A549 (cell line): ENCODE data around the gene ZNF580. TPM values are rescaled to one million over a fixed set of nuclear protein-coding genes. Genes with fewer than 3 reads are reported as not detected.
A peak's percentile ranks its signal among the peaks of the same experiment; 100 is the strongest.

Experiments used
- ATAC-seq, 2 experiments: fragments of 200-7000 bp in 1 of 2; fragments of >200 bp in 1 of 2; cut with Nextera tagmentation in 1 of 2; cut with Tn5 transposase in 1 of 2; 3 replicates each; pipeline versions ENCODE4 v1.8.0 to v1.9.1; 2018 to 2020; ENCODE audit warnings: mild to moderate bottlenecking in 1 of 2, moderate library complexity in 1 of 2
- CTCF ChIA-PET: fragments of 300-600 bp; sonication (Branson Sonifier 250); formaldehyde crosslinking; extraction: SDS; loops from one replicate; lab custom pipeline; 2021; ENCODE audit warnings: antibody characterized with exemption, inconsistent platforms; lab: Yijun Ruan, JAX
- POLR2A ChIA-PET: fragments of 350-600 bp; formaldehyde crosslinking; extraction: SDS; loops from one replicate; lab custom pipeline; 2021; ENCODE audit warnings: antibody characterized with exemption, inconsistent platforms; lab: Yijun Ruan, JAX
- DNase-seq, 2 experiments: peaks; one replicate each; pipeline versions ENCODE4 v3.0.0 to v3.0.0-alpha.2; 2011 to 2016; ENCODE audit warnings: low read depth in 1 of 2, low spot score in 1 of 2
- FAIRE-seq: peaks from 2 replicates; lab custom pipeline; 2011; peaks lifted over from hg19 to GRCh38; lab: Jason Lieb, UNC
- H3K27ac ChIP-seq, 2 experiments: fragments of >200 bp; sonication (Bioruptor Twin); formaldehyde crosslinking; 3 replicates each; pipeline ENCODE4 v1.5.1; 2016 to 2017
- H3K4me1 ChIP-seq: fragments of >200 bp; sonication (Bioruptor Twin); formaldehyde crosslinking; 3 replicates; pipeline ENCODE4 v1.6.1; 2016
- H3K4me2 ChIP-seq: fragments of >200 bp; sonication (Bioruptor Twin); formaldehyde crosslinking; 3 replicates; pipeline ENCODE4 v1.6.1; 2016
- H3K4me3 ChIP-seq: fragments of >200 bp; sonication (Bioruptor Twin); formaldehyde crosslinking; 3 replicates; pipeline ENCODE4 v1.5.1; 2016
- H3K9me3 ChIP-seq: fragments of >200 bp; sonication (Bioruptor Twin); formaldehyde crosslinking; 3 replicates; pipeline ENCODE4 v1.6.1; 2016
- CBX2 ChIP-seq: fragments of 200-600 bp; sonication (generic); IDR thresholded peaks from 2 replicates; pipeline ENCODE4 v1.6.1; 2016; ENCODE audit warnings: low read depth, mild to moderate bottlenecking, borderline replicate concordance
- CBX8 ChIP-seq: fragments of 200-600 bp; sonication (generic); IDR thresholded peaks from 2 replicates; pipeline ENCODE4 v1.6.1; 2016
- CEBPB ChIP-seq, 2 experiments: fragments of >200 bp in 1 of 2; sonication (Bioruptor Twin) in 1 of 2; formaldehyde crosslinking in 1 of 2; IDR thresholded peaks; 2 replicates each; pipeline ENCODE4 v1.6.1; 2012 to 2016
- CHD2 ChIP-seq: fragments of 150-350 bp; IDR thresholded peaks from 2 replicates; pipeline ENCODE4 v1.6.1; 2014; ENCODE audit warnings: low read length; ENCODE audit not compliant: partially characterized antibody
- EHMT2 ChIP-seq: fragments of 200-600 bp; sonication (generic); IDR thresholded peaks from 2 replicates; pipeline ENCODE4 v1.6.1; 2016; ENCODE audit warnings: antibody characterized with exemption, low read depth, mild to moderate bottlenecking, moderate library complexity
- ESRRA ChIP-seq: fragments of 150-350 bp; IDR thresholded peaks from 2 replicates; pipeline ENCODE4 v1.6.1; 2014; ENCODE audit warnings: mild to moderate bottlenecking, low read length, borderline replicate concordance
- FOSB ChIP-seq: fragments of 250-450 bp; sonication (Bioruptor Pico); IDR thresholded peaks from 2 replicates; pipeline ENCODE4 v1.5.0; 2020; ENCODE audit warnings: mild to moderate bottlenecking, moderate library complexity
- FOXS1 ChIP-seq: fragments of 250-450 bp; sonication (Bioruptor Pico); IDR thresholded peaks from 2 replicates; pipeline ENCODE4 v1.5.0; 2020; ENCODE audit warnings: mild to moderate bottlenecking, moderate library complexity
- GATA3 ChIP-seq: IDR thresholded peaks from 2 replicates; pipeline ENCODE4 v1.6.1; 2012; ENCODE audit warnings: borderline replicate concordance
- HEYL ChIP-seq: fragments of 250-450 bp; sonication (Bioruptor Pico); IDR thresholded peaks from 2 replicates; pipeline ENCODE4 v1.8.0; 2021; ENCODE audit warnings: mild to moderate bottlenecking, moderate library complexity
- JUN ChIP-seq, 2 experiments: fragments of >200 bp; sonication (Bioruptor Twin); formaldehyde crosslinking; IDR thresholded peaks; 2 replicates in 1 of 2; 3 replicates in 1 of 2; pipeline ENCODE4 v1.6.1; 2016 to 2017
- JUNB ChIP-seq: fragments of >200 bp; sonication (Bioruptor Twin); formaldehyde crosslinking; IDR thresholded peaks from 2 replicates; pipeline ENCODE4 v1.6.1; 2016
- KDM1A ChIP-seq: fragments of 200-600 bp; sonication (generic); IDR thresholded peaks from 2 replicates; pipeline ENCODE4 v1.6.1; 2016; ENCODE audit warnings: low read depth, mild to moderate bottlenecking
- MAFK ChIP-seq: fragments of 450-650 bp; IDR thresholded peaks from 2 replicates; pipeline ENCODE4 v1.6.1; 2014; ENCODE audit not compliant: partially characterized antibody
- MYC ChIP-seq: IDR thresholded peaks from 2 replicates; pipeline ENCODE4 v1.6.1; 2012; ENCODE audit warnings: mild to moderate bottlenecking, inconsistent platforms, low read length, improper control_type of control experiment, borderline replicate concordance
- NFE2L2 ChIP-seq: fragments of 150-350 bp; conservative IDR thresholded peaks from 2 replicates; pipeline ENCODE4 v1.6.1; 2014; ENCODE audit warnings: low read length
- NPAS2 ChIP-seq: fragments of 250-450 bp; sonication (Bioruptor Pico); IDR thresholded peaks from 2 replicates; pipeline ENCODE4 v1.8.0; 2022; ENCODE audit warnings: mild to moderate bottlenecking, moderate library complexity, borderline replicate concordance
- NR3C1 ChIP-seq: fragments of >200 bp; sonication (Bioruptor Twin); formaldehyde crosslinking; IDR thresholded peaks from 3 replicates; pipeline ENCODE4 v1.6.1; 2017
- POLR2A ChIP-seq: IDR thresholded peaks from 2 replicates; pipeline ENCODE4 v1.6.1; 2012; ENCODE audit warnings: mild to moderate bottlenecking, low read length
- POLR2AphosphoS2 ChIP-seq: conservative IDR thresholded peaks from 2 replicates; pipeline ENCODE4 v1.6.1; 2012; ENCODE audit warnings: low read length, improper control_type of control experiment, inconsistent platforms
- RARB ChIP-seq: fragments of 250-450 bp; sonication (Bioruptor Pico); IDR thresholded peaks from 2 replicates; pipeline ENCODE4 v1.8.0; 2021; ENCODE audit warnings: mild to moderate bottlenecking, moderate library complexity
- RCOR1 ChIP-seq: fragments of 150-350 bp; IDR thresholded peaks from 2 replicates; pipeline ENCODE4 v1.6.1; 2014; ENCODE audit warnings: antibody characterized with exemption, low read length, low read depth
- SREBF2 ChIP-seq: fragments of 450-650 bp; IDR thresholded peaks from 2 replicates; pipeline ENCODE4 v1.6.1; 2014; ENCODE audit warnings: mild to moderate bottlenecking, moderate library complexity
- TFCP2L1 ChIP-seq: fragments of 250-450 bp; sonication (Bioruptor Pico); IDR thresholded peaks from 2 replicates; pipeline ENCODE4 v1.5.0; 2021; ENCODE audit warnings: mild to moderate bottlenecking
- ZC3H11A ChIP-seq: fragments of 450-650 bp; IDR thresholded peaks from 2 replicates; pipeline ENCODE4 v1.6.1; 2014; ENCODE audit warnings: antibody characterized with exemption, mild to moderate bottlenecking
- ZFP36 ChIP-seq: fragments of 450-650 bp; IDR thresholded peaks from 2 replicates; pipeline ENCODE4 v1.6.1; 2014; ENCODE audit warnings: borderline replicate concordance; ENCODE audit not compliant: partially characterized antibody
- ZNF302 ChIP-seq: fragments of 250-450 bp; sonication (Bioruptor Pico); IDR thresholded peaks from 2 replicates; pipeline ENCODE4 v1.9.0; 2021; ENCODE audit warnings: inconsistent platforms, mild to moderate bottlenecking, moderate library complexity
- ZSCAN20 ChIP-seq: fragments of 250-450 bp; sonication (Bioruptor Pico); IDR thresholded peaks from 2 replicates; pipeline ENCODE4 v1.8.0; 2022; ENCODE audit warnings: mild to moderate bottlenecking, moderate library complexity
- WGBS: methylation state at CpG from one replicate; pipeline ENCODE4 v1.1.6; 2017; ENCODE audit errors: missing lambda C conversion rate; 5-methylcytosine and 5-hydroxymethylcytosine counted together
- polyA plus RNA-seq, 4 experiments: library from polyadenylated mRNA; depleted of rRNA in 3 of 4; stranded (reverse); fragments of >200 nt; fragmentation: RNase III in 1 of 4; extraction: RNeasy Plus Mini Kit Qiagen cat#74134 plus additional on column Dnase treatment in 1 of 4; gene quantifications; 2 replicates in 3 of 4; 3 replicates in 1 of 4; pipeline ENCODE4 v1.2.3, GENCODE V29; 2011 to 2017
- TF ChIP-seq, protein P1 (sequence below): fragments of >200 bp; sonication (Bioruptor Twin); formaldehyde crosslinking; IDR thresholded peaks from 2 replicates; pipeline ENCODE4 v1.6.1; 2016
- TF ChIP-seq, protein P2 (sequence below): IDR thresholded peaks from 2 replicates; pipeline ENCODE4 v1.6.1; 2012
- TF ChIP-seq, protein P3 (sequence below): IDR thresholded peaks from 2 replicates; pipeline ENCODE4 v1.6.1; 2012; ENCODE audit warnings: low read depth, borderline replicate concordance
- TF ChIP-seq, protein P4 (sequence below): fragments of 250-450 bp; sonication (Bioruptor Pico); IDR thresholded peaks from 2 replicates; pipeline ENCODE4 v1.5.0; 2021; ENCODE audit warnings: mild to moderate bottlenecking, moderate library complexity, borderline replicate concordance
- TF ChIP-seq, protein P5 (sequence below): fragments of 150-350 bp; IDR thresholded peaks from 2 replicates; pipeline ENCODE4 v1.6.1; 2014; ENCODE audit warnings: low read depth, mild to moderate bottlenecking, low read length

ZNF580 gene
- polyA plus RNA-seq, 2 of the 4 experiments (the other 2 are of a cell fraction): 9.2 to 52.8 TPM

DNA sequence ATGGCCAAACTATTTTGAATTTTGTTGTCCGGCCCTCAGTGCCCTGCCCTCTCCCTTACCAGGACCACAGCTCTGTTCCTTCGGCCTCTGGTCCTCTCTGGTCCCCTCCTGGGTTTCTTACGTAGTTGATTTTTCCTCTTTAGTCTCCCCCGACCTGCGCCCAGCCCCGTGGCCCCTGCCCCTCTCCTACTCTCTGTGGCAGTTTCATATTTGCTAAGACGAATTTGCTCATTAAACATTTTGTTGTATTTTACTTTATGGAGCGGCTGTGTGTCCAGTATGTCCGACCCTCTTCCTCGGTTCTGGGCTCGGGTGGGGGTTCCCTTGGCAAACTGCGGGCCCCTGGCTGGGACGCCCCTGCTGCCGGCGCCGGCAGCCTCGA lies 33.6 kb downstream of the ZNF580 start:
- Histone ChIP-seq H3K4me1 (peaks cover 60% of the 10 kb centered on the region), H3K9me3 (no peaks in the 10 kb centered on the region), H3K4me3 (peak overlapping the region; percentile 93), H3K27ac (peak overlapping the region; percentile 94 to 96), H3K4me2 (peak overlapping the region; percentile 97)
- DNase-seq (no peak), ATAC-seq (peak in 1 of 2 experiments; percentile 10; a peak in 3 of 6 replicates), FAIRE-seq (no peak)
- ChIA-PET POLR2A (interaction anchor here (0.8 kb wide), 1 partner anchor 20 kb away, joined by 3 read pairs; the partner anchor contains the start of gene U2AF2), CTCF (no interaction called here)
- 16% methylated on average over 16 of the region's 17 CpGs for WGBS
- TF ChIP-seq ZC3H11A: no peak
- TF ChIP-seq JUNB: no peak
- no peak for TF ChIP-seq CEBPB (IDR thresholded peaks at IDR 0.05)
- TF ChIP-seq, protein P1, sequence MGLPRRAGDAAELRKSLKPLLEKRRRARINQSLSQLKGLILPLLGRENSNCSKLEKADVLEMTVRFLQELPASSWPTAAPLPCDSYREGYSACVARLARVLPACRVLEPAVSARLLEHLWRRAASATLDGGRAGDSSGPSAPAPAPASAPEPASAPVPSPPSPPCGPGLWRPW: no peak
- TF ChIP-seq RCOR1: no peak
- no peak for TF ChIP-seq MYC
- TF ChIP-seq GATA3: no peak
- TF ChIP-seq, protein P2, sequence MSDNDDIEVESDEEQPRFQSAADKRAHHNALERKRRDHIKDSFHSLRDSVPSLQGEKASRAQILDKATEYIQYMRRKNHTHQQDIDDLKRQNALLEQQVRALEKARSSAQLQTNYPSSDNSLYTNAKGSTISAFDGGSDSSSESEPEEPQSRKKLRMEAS: no peak
- no peak for TF ChIP-seq NR3C1
- TF ChIP-seq CBX8: no peak
- TF ChIP-seq NFE2L2: no peak
- no peak for TF ChIP-seq POLR2AphosphoS2

DNA sequence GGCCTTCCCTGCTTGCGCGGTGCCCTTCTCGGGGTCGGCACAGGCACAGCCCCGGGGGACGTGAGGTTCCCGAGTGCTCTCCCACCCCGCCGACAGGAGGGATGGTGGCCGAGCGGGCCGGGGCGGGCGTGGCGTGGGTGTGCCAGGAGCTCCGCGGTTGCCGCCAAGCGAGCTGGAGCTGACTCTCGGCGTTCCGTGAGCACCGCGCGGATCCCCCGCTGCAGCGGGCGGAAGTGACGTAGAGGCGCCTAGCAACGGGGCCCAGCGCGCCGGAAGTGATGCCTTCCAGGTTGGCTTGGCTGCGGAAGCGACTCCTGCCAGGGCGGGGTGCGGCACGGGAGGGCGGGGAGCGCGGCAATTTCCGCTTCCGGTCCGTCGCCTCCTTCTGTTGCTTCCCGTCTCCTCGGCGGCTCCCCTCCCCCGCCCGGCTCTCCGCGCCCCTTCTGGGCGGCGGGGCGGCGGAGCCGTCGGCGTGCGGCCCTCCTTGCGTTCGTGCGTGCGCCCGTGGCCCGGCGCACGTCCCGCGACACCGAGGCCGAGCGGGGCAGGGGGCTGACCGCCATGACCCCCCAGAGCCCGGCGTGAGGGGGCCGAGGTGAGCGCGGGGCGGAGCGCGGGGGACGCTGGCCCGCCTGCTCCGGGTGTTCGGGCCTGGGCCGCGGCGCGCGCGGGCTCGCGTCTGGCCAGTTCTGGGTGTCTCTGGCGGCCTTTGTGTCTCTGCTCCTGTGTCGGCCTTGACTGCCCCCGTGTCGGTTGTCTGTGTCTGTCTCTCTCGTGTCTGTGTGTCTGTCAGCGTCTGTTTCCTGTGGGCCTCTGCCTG lies 34.2 kb downstream of the ZNF580 start, which contains the start of gene EPN1:
TSS of gene EPN1 (plus strand) at position 386 of the 820 bp plus-strand sequence. CDS start 3,402 bp downstream, outside the sequence.
- FAIRE-seq: no peak
- H3K4me3 ChIP-seq: peak within 1 kb of the TSS; percentile 93
- WGBS: 2% methylated on average over 24 of the region's 101 CpGs
- ATAC-seq: peak; percentile 83 to 85
- ChIA-PET POLR2A (interaction anchor here (0.8 kb wide), 1 partner anchor 20 kb away, joined by 3 read pairs; the partner anchor contains the start of gene U2AF2), CTCF (no interaction called here)
- H3K4me2 ChIP-seq: peak within 1 kb of the TSS; percentile 97
- peak within 1 kb of the TSS; percentile 94 to 96 for H3K27ac ChIP-seq
- H3K9me3 ChIP-seq: no peaks in the 10 kb centered on the region
- H3K4me1 ChIP-seq: peaks cover 54% of the 10 kb centered on the region
- peak; percentile 98 to 99 for DNase-seq
- no peak for TF ChIP-seq EHMT2
- TF ChIP-seq RCOR1: no peak
- no peak for TF ChIP-seq FOXS1 (CRISPR knock-in tag)
- no peak for TF ChIP-seq MYC
- 0 out of 2 replicates have a peak, but pooled peaks have one; percentile 45 for TF ChIP-seq TFCP2L1 (CRISPR knock-in tag)
- no peak for TF ChIP-seq ZNF302 (CRISPR knock-in tag)
- TF ChIP-seq ESRRA: no peak
- no peak for TF ChIP-seq MAFK
- TF ChIP-seq CEBPB (IDR thresholded peaks at IDR 0.05): no peak
- TF ChIP-seq, protein P2: peak; percentile 85
- peak; percentile 86 to 94; a peak in 4 of 5 replicates for TF ChIP-seq JUN (IDR thresholded peaks at IDR 0.05)
- TF ChIP-seq, protein P3, sequence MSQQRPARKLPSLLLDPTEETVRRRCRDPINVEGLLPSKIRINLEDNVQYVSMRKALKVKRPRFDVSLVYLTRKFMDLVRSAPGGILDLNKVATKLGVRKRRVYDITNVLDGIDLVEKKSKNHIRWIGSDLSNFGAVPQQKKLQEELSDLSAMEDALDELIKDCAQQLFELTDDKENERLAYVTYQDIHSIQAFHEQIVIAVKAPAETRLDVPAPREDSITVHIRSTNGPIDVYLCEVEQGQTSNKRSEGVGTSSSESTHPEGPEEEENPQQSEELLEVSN: no peak
- TF ChIP-seq POLR2A: no peak; the same call in none of the 2 replicates
- TF ChIP-seq ZC3H11A: no peak
- TF ChIP-seq RARB (CRISPR knock-in tag): no peak
- no peak for TF ChIP-seq ZFP36
- TF ChIP-seq HEYL: no peak
- no peak for TF ChIP-seq KDM1A
- TF ChIP-seq FOSB (CRISPR knock-in tag): 0 out of 2 replicates have a peak, but pooled peaks have one; percentile 53
- no peak for TF ChIP-seq CBX8
- no peak for TF ChIP-seq CHD2
- TF ChIP-seq NFE2L2: no peak
- TF ChIP-seq POLR2AphosphoS2: peak; percentile 94
- TF ChIP-seq ZSCAN20: no peak
- TF ChIP-seq, protein P4, sequence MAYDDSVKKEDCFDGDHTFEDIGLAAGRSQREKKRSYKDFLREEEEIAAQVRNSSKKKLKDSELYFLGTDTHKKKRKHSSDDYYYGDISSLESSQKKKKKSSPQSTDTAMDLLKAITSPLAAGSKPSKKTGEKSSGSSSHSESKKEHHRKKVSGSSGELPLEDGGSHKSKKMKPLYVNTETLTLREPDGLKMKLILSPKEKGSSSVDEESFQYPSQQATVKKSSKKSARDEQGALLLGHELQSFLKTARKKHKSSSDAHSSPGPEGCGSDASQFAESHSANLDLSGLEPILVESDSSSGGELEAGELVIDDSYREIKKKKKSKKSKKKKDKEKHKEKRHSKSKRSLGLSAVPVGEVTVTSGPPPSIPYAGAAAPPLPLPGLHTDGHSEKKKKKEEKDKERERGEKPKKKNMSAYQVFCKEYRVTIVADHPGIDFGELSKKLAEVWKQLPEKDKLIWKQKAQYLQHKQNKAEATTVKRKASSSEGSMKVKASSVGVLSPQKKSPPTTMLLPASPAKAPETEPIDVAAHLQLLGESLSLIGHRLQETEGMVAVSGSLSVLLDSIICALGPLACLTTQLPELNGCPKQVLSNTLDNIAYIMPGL (CRISPR knock-in tag): no peak
- no peak for TF ChIP-seq SREBF2
- TF ChIP-seq NPAS2 (CRISPR knock-in tag): no peak
- TF ChIP-seq CBX2: no peak
- TF ChIP-seq GATA3: peak; percentile 29; the same call in 1 of the 2 replicates
- TF ChIP-seq JUNB: no peak
- TF ChIP-seq, protein P5, sequence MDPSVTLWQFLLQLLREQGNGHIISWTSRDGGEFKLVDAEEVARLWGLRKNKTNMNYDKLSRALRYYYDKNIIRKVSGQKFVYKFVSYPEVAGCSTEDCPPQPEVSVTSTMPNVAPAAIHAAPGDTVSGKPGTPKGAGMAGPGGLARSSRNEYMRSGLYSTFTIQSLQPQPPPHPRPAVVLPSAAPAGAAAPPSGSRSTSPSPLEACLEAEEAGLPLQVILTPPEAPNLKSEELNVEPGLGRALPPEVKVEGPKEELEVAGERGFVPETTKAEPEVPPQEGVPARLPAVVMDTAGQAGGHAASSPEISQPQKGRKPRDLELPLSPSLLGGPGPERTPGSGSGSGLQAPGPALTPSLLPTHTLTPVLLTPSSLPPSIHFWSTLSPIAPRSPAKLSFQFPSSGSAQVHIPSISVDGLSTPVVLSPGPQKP: no peak
